GM12801 (cell line): ENCODE data around the gene NFATC1.

Source experiments
- TF ChIP-seq, protein P1 (sequence below): IDR thresholded peaks from one replicate; pipeline ENCODE4 v1.5.1; 2011; ENCODE audit warnings: control low read depth; ENCODE audit not compliant: insufficient read length; ENCODE audit errors: extremely low read depth

NFATC1 gene

DNA sequence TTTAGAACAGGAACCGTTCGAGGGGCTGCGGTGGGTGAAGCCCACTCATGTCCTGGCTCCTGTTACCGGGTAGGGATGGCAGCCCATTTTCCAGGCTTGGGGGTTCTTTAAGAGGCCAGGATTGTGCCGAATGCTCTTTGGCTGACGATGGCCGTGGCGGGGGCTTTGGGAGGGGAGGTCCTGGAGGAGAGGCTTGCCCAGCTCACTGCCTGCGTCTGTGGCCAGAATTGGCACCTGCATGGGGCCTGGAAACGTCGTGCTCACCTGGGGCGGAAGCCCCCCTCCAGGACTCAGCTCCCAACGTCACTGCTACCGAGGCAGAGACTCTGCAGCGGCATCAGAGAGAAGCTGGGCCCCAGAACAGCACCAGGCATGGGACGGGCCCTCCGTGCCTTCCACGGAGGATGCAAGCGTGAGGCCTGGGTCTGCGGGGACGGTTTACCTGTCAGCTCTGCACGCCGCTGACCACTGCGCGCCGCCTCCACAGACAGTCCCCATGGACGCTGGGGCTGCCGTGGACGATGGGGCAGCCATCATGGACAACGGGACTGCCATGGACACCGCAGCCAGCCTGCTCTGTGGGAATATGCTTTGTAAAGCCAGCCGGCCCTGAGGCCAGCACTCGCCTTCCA lies 82.9 kb downstream of the NFATC1 start:
- TF ChIP-seq, protein P1, sequence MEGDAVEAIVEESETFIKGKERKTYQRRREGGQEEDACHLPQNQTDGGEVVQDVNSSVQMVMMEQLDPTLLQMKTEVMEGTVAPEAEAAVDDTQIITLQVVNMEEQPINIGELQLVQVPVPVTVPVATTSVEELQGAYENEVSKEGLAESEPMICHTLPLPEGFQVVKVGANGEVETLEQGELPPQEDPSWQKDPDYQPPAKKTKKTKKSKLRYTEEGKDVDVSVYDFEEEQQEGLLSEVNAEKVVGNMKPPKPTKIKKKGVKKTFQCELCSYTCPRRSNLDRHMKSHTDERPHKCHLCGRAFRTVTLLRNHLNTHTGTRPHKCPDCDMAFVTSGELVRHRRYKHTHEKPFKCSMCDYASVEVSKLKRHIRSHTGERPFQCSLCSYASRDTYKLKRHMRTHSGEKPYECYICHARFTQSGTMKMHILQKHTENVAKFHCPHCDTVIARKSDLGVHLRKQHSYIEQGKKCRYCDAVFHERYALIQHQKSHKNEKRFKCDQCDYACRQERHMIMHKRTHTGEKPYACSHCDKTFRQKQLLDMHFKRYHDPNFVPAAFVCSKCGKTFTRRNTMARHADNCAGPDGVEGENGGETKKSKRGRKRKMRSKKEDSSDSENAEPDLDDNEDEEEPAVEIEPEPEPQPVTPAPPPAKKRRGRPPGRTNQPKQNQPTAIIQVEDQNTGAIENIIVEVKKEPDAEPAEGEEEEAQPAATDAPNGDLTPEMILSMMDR, result no peak

DNA sequence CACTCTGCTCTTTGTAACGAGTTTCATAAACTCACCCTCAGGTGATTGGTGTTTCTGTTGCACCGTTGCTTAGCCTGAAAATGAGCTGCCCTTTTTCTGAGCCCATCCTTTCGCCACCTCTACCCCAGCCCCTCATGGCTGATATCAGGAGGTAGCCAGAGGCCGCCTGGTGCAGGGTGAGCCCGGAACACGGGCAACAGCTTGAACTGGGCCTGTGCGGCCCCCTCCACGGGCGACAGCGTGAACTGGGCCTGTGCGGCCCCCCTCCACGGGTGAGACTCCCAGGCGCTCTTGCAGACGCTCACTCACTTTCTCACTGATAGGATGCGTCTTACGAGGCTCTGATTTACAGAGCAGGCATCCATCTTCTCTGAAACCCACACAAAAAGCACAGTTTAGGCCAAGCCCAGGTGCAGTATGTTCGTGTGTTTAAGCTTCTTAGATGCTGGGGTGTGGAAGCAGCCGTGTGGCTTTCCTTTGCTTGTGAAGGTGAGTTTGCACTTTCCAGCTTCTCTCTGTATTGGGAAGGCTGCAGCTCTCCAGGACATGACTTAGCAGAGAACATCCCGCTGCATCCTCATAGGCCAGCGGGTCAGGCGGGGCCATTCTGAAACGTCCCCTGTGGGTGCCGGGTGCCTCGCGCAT lies 83.5 kb downstream of the NFATC1 start:
- TF ChIP-seq, protein P1, result no peak

- TF ChIP-seq, protein P1, result no peak
Measured at GRCh38 chr18:79479761-79480161, 84.0 kb downstream of the NFATC1 start.

DNA sequence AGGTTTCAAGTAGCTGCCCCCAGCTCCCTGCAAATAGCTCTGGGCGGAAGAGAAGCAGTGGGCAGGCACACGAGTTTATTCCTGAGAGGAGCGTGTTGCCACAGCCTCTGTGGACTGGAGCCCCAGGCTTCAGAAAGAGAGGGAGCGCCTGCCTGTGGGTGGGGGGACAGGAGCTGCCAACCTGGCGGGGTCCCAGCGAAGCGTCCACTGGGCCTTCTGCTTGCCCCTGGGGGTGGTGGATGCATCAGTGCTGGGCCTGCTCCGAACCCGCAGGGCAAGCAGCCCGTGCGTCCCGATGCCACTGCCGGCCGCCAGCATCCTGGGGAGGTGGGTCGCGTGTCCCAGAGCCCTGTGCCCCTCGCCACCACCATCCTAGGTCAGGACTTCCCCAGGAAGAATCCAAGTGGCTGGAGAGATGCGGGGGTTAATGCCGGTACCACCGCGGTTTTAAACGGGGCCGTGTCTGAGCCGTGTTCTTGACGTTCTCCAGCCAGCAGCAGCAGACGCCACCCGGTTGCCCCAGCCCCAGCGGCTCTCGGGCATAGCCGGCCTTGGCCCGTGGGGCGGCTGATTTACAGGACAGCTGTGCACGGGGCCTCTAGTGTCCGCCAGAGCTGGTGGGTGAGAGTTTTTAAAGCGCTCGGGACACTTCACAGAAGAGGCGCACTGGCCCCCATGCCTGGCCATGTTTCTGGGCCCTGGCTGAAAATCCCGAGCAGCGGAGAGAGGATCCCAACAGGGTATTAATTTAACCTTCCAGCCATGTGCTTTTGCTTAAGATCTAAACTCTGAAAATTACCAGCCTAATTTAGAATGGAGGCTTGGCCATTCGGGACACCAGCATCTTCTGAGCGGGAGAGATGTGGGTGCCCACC lies 84.7 kb downstream of the NFATC1 start:
- TF ChIP-seq, protein P1, result no peak

DNA sequence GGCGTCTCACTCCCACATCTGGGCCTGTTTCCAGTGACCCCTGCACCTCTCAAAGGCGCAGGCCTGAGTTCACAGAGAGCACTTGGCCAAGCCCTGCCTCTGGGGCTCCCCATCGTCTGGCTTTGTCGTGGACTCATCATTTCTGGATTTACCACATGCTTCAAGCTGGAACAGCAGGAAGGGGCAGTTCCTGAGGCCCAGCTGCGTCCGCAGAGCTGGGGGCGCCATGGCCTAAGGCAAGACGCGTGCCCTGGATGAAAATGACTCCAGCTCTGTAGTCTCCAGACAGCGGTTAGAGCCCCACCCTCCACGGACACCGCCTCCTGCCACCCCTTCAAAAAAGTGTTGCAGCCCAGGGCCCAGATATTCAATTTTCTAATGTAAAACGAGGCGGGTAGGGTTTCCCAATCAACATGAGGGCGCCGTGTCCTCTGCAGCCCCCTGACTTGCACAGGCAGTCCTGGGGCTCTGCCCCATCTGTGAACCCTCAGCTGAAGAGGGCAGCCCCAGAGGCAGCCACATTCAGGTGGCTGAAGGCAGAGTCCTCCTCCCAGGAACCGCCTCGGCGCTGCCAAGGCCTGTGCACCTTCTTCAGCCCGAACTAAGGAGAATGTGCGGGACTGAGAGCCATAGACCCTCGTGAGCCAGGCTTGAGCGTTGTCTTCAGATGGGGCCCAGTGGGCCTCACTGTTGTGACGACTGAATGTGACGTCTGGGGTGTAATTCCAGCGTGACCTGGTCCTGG lies 85.5 kb downstream of the NFATC1 start:
- TF ChIP-seq, protein P1, result no peak

DNA sequence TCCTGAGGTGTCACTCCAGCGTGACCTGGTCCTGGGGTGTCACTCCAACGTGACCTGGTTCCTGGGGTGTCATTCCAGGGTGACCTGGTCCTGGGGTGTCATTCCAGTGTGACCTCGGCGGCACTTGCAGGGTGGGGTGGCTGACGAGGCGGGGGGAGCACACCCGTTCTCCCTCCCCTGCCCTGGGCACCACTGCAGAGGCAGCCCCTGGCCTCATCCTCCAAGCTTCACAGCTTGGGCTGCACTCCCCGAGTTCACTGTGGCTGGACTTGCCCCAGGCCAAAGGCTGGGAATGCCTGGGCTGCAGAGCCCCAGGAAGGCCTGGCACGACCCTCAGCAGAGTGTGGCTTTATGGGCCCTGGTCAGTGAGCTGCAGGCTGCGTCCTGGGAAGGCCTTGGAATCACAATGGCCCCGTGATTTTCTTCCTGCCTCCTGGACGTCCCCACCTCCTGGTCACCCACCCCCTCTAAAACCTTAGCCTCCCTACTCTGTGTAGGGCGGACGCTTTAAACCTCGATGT lies 88.3 kb downstream of the NFATC1 start:
- TF ChIP-seq, protein P1, result no peak
